Stomach (tissue), 9 donors: ENCODE data around the gene TBL1XR1. TPM values are rescaled to one million over a fixed set of nuclear protein-coding genes. Genes with fewer than 3 reads are reported as not detected.

ENCODE experiments used
- DNase-seq, 2 donors: peaks; one replicate each; pipeline versions ENCODE4 v3.0.0 to v3.0.0-alpha.2; 2013 to 2019
- H3K27ac ChIP-seq, 5 donors: fragments of 200-600 bp in 4 of 5; sonication (generic) in 4 of 5; one replicate each; pipeline ENCODE4 v1.5.1; 2013 to 2019; ENCODE audit warnings: mild to moderate bottlenecking in 1 of 5, moderate library complexity in 1 of 5
- H3K27me3 ChIP-seq, 3 donors: fragments of 200-600 bp; sonication (generic); one replicate each; pipeline ENCODE4 v1.5.1; 2017 to 2019; ENCODE audit warnings: mixed run types in 1 of 3
- H3K36me3 ChIP-seq, 4 donors: fragments of 200-600 bp; sonication (generic); 1 replicate in 3 of 4; 2 replicates in 1 of 4; pipeline ENCODE4 v1.5.1; 2016 to 2019
- H3K4me1 ChIP-seq, 4 donors: fragments of 200-600 bp; sonication (generic); one replicate each; pipeline ENCODE4 v1.5.1; 2016 to 2019
- H3K4me3 ChIP-seq, 4 donors: fragments of 200-600 bp; sonication (generic) in 3 of 4; one replicate each; pipeline ENCODE4 v1.5.1; 2016 to 2019; ENCODE audit warnings: mild to moderate bottlenecking in 1 of 4
- H3K9me3 ChIP-seq, 4 donors: fragments of 200-600 bp; sonication (generic); one replicate each; pipeline ENCODE4 v1.5.1; 2016 to 2019
- CTCF ChIP-seq, 7 experiments: fragments of 450-650 bp in 4 of 7; fragments of 200-600 bp in 3 of 7; sonication (generic) in 3 of 7; IDR thresholded peaks; one replicate each; pipeline ENCODE4 v1.5.1; 2016 to 2019; ENCODE audit warnings: antibody characterized with exemption in 7 of 7, control low read depth in 2 of 7, mild to moderate bottlenecking in 1 of 7
- EP300 ChIP-seq: sonication (generic); formaldehyde crosslinking; IDR thresholded peaks from one replicate; pipeline ENCODE4 v1.6.1; 2017; ENCODE audit warnings: antibody characterized with exemption
- POLR2A ChIP-seq, 4 donors: fragments of 450-650 bp; IDR thresholded peaks; one replicate each; pipeline ENCODE4 v1.6.1; 2016; ENCODE audit warnings: antibody characterized with exemption in 4 of 4, control low read depth in 2 of 4, mild to moderate bottlenecking in 1 of 4, moderate library complexity in 1 of 4
- POLR2AphosphoS5 ChIP-seq, 3 donors: sonication (generic); formaldehyde crosslinking; IDR thresholded peaks; one replicate each; pipeline ENCODE4 v1.6.1; 2016; ENCODE audit warnings: antibody characterized with exemption in 3 of 3
- WGBS, 5 donors: extraction: QIAGEN DNeasy Blood & Tissue Kit in 3 of 5; methylation state at CpG; one replicate each; pipeline versions ENCODE4 v1.1.5 to v1.1.7; 2013 to 2018; 5-methylcytosine and 5-hydroxymethylcytosine counted together
- intact Hi-C: fragments of 100-400 bp; cut with DNase I; formaldehyde crosslinking; loops from one replicate; pipeline ENCODE4 v1.15.1; 2023; ENCODE audit warnings: low total_unique reads
- polyA plus RNA-seq, 3 donors: library from polyadenylated mRNA; stranded (reverse); fragments of 200-250 nt; gene quantifications; one replicate each; pipeline ENCODE4 v1.2.3, GENCODE V29; 2013
- total RNA-seq, 5 donors: library from RNA; depleted of rRNA; stranded (reverse); fragments of >200 nt; gene quantifications; one replicate each; pipeline versions ENCODE4 v1.1.0 to v1.2.3, GENCODE V29; 2014 to 2016
- donor health status: healthy with polysubstance abuse.
- donor health status: Bipolar disorder and iron deficiency.
- donor health status: healthy.

TBL1XR1 gene
- total and polyA plus RNA-seq, 8 donors, result 11.6 to 217 (median 41.1) TPM

DNA sequence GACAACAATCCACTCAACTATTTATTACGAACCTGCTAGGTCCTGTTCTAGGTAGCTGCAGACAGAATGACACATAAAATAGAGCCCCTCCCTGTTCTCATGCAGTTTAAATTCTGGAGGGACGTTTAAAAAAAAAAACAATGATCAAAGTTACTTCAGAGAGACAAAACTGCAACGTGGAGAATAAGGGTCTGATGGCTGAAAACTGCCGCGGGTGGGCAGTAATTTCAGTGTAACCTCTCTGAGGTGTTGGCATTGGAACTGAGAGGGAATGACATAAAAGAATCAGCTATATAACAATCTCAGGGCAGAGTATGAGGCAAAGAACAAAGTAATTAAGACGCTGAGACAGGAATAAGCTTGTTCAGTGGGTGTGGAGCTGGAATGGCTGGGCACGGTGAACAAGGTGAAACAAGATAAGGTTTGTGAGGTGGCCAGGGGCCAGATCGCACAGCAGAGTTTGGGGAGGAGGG is 19.5 kb downstream of the TBL1XR1 start:
- H3K36me3 ChIP-seq, result no peaks in the 10 kb centered on the region
- intact Hi-C loops, result loop anchor here (10.0 kb wide), 1 partner anchor 113 kb away; no protein-coding TSS in a partner anchor
- H3K27ac ChIP-seq, result peak overlapping the region in 4 of 5 donors; percentile 26 to 54 (median 32)
- peaks cover 13 to 90% (median 48%) of the 10 kb centered on the region in 4 donors for H3K4me1 ChIP-seq
- 20 to 38% (median 32%) methylated on average over 8 of the region's 8 CpGs for WGBS, 5 donors
- DNase-seq, result peak; percentile 45 to 65
- H3K9me3 ChIP-seq, result no peaks in the 10 kb centered on the region
- H3K27me3 ChIP-seq, result no peaks in the 10 kb centered on the region
- TF ChIP-seq EP300 (no peak), CTCF (IDR thresholded peaks at IDR 0.05) (no peak), POLR2A (IDR thresholded peaks at IDR 0.05) (no peak), POLR2AphosphoS5 (IDR thresholded peaks at IDR 0.05) (no peak)
- no peak overlapping the region for H3K4me3 ChIP-seq

DNA sequence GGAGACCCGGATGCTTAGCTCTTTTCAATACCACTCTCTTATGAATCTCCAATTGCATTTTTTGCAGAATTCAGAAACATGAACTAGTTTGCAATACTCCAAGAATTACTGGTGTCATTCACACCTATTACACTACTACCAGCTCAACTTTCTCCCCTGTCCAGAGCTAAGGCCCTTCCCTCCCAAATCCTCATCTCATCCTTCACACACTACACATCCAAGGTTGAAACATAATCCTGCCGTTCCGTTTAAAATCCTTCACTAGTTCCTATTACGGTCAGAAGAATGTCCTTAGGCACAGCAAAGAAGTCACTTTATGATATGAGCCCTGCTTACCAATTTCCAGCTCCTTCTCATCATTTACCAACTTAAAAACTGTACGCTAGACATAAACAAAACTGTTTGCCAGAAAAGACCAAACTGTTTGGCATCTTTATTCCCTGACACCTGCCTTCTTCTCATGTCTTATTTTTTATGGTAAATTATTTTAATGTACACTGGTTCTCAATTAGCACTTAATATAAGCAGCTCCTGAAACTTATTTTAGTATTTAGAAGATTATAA is 22.6 kb downstream of the TBL1XR1 start:
- Histone ChIP-seq H3K36me3 (no peaks in the 10 kb centered on the region), H3K27me3 (no peaks in the 10 kb centered on the region), H3K4me1 (peaks cover 6 to 75% (median 50%) of the 10 kb centered on the region in 4 donors), H3K4me3 (no peak overlapping the region), H3K27ac (no peak overlapping the region), H3K9me3 (no peaks in the 10 kb centered on the region)
- no peak for DNase-seq
- TF ChIP-seq EP300, result no peak
- TF ChIP-seq POLR2AphosphoS5 (IDR thresholded peaks at IDR 0.05), result no peak
- no peak for TF ChIP-seq CTCF (IDR thresholded peaks at IDR 0.05)
- TF ChIP-seq POLR2A (IDR thresholded peaks at IDR 0.05), result no peak
- intact Hi-C loops, result loop anchor here (10.0 kb wide), 1 partner anchor 110 kb away; no protein-coding TSS in a partner anchor
- 60 to 72% (median 71%) methylated on average over 5 of the region's 5 CpGs for WGBS, 5 donors

DNA sequence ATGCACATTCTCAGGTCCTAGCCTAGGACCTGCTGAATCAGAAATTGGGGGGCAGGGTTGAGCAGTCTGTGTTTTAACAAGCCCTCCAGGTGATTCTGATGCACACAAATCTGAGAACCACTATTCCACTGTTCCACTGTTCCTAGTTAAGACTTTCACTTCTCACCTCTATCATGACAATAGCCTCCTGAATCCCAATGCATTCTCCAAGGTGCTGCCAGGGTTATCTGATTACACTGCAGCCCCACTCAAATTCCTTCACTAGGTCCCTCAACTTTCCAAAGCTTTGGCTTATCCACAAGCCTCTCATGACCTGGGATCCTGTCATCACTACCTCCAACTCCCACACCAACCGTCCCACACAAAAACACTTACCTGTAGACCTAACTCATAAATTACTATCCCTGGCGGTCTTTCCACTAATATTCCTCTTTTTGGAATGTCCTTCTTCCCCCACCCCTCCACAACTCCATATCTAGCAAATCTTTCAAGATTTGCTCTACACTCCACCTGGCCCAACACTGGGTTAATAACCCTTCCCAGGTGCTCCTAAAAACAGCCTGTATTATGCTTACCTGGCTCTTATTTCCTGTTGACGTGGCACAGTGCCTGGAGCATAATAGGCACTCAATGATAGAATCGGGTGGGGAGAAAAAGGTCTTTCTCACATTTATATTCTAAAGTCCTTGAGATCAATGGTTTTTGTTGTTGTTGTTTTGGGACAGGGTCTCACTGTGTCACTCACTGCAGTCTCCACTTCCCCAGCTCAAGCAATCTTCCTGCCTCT is 27.2 kb downstream of the TBL1XR1 start:
- Histone ChIP-seq H3K36me3 (no peaks in the 10 kb centered on the region), H3K27me3 (no peaks in the 10 kb centered on the region), H3K4me1 (peaks cover 6 to 68% (median 32%) of the 10 kb centered on the region in 4 donors), H3K9me3 (no peaks in the 10 kb centered on the region), H3K27ac (no peak overlapping the region), H3K4me3 (no peak overlapping the region)
- no peak for DNase-seq
- intact Hi-C loops, result loop anchor here (10.0 kb wide), 1 partner anchor 105 kb away; no protein-coding TSS in a partner anchor
- WGBS, 5 donors, result 59 to 77% (median 73%) methylated on average over 4 of the region's 4 CpGs
- TF ChIP-seq CTCF (IDR thresholded peaks at IDR 0.05), result no peak
- no peak for TF ChIP-seq POLR2A (IDR thresholded peaks at IDR 0.05)
- no peak for TF ChIP-seq EP300
- TF ChIP-seq POLR2AphosphoS5 (IDR thresholded peaks at IDR 0.05), result no peak

DNA sequence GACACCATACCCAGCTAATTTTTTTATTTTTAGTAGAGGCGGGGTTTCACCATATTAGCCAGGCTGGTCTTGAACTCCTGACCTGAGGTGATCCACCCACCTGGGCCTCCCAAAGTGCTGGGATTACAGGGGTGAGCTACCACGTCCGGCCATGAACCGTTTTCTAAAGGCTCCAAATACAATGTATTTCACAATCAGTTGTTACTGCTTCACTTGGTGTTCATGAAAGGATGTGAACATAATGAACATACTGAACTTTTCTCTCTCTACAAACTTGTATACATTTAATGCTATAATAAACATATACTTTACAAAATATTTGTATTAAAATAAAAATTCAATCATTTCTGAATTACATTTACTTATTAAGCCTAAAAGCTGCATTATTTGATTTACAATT is 28.9 kb downstream of the TBL1XR1 start:
- Histone ChIP-seq H3K27me3 (no peaks in the 10 kb centered on the region), H3K9me3 (no peaks in the 10 kb centered on the region), H3K36me3 (no peaks in the 10 kb centered on the region), H3K27ac (no peak overlapping the region), H3K4me1 (peaks cover 6 to 55% (median 29%) of the 10 kb centered on the region in 4 donors), H3K4me3 (no peak overlapping the region)
- TF ChIP-seq POLR2A (IDR thresholded peaks at IDR 0.05), result no peak
- no peak for TF ChIP-seq POLR2AphosphoS5 (IDR thresholded peaks at IDR 0.05)
- no peak for TF ChIP-seq CTCF (IDR thresholded peaks at IDR 0.05)
- no peak for TF ChIP-seq EP300
- 91 to 98% (median 91%) methylated on average over 4 of the region's 4 CpGs for WGBS, 5 donors
- intact Hi-C loops, result no loop called here
- DNase-seq, result no peak
